HG03135 (cell line): ENCODE measurements around the gene LPP.

ENCODE experiments used
- ATAC-seq: cut with Tn5 transposase; IDR thresholded peaks from one replicate; pipeline ENCODE4 v1.9.1; 2021; ENCODE audit warnings: mild to moderate bottlenecking, moderate library complexity; ENCODE audit not compliant: unreplicated experiment

Gene LPP

DNA sequence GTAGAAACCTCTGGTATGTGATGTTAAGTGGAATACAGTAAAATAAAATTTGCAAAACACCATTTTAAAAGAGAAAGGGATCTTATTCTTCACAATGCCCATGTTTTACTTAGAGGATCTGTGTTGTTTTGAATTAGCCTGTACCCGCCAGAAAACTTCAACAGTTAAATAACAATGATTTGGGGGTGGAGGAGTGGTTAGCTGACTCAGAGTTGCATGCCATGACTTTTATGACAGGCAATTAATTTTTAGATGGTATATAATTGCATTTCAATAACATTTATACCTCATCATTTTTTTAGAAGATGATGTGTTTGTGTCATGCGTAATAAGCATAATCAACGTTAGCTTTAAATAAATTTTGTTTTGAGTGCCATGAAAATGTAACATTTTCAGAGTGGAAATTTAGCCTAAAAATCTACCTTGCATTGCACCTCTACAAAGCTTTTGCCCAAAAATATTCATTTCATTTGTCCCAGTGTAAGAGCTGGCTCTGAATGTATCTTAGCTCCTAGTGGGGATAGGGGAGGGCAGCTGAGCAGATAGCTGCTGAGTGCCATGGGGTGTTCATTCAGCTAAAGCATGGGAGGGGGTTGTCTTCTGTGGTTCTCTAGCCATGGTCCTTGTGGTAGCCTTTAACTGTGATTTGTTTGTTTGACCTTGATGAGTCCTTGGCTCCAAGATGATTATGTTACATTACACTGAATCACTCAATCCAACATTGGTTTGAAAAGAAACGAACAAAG is 379.8 kb downstream of the LPP start:
- ATAC-seq: no peak

DNA sequence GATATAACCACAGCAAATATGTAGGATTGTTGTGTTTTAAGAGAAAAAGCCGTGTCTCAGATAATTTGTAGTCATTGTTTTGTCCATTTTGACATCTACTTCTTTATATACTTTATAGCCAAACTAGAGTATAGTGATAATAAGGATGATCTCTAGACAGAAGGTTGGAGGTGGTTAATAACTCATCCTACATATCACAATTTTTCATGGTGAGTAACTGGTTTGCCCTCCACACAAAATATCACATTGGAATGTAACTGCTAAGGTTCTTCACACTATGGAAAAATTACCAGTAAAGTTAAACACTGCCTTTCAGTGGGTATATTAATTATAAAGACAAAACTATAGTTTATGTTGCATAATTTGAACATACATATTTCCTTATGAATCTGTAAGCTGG is 380.7 kb downstream of the LPP start:
- no peak for ATAC-seq

DNA sequence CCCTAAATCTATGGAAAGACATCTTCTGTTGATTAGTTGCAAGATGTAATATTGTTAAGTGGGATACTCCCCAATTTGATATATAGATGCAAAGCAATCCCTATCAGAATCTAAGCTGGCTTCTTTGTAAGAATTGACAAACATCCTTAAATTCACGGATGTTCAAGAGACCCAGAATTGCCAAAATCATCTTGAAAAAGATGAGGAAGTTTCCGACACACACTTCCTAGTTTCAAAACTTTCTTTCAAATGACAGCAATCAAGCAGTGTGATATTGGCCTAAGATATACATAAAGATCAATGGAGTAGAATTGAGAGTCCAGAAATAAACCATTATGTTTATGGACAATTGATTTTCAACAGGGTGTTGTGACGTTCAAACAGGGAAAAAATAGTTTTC is 383.6 kb downstream of the LPP start:
- no peak for ATAC-seq

DNA sequence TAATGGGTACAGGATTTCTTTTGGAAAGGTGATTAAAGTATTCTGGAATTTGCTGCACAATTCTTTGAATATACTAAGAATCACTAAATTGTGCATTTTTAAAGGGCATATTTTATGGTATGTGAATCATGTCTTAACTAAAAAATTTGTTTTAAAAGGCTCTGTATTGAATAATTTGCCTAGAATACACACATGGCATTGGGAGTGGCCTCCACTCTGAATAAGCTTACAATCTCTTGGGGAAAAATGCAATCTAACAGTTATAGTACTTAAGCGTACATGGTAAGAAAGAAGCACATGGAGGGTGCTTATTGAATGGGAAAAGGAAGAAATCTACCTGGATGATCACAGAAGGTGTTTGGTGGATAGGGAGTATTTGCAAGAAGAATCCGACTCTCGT is 385.1 kb downstream of the LPP start:
- ATAC-seq: no peak

DNA sequence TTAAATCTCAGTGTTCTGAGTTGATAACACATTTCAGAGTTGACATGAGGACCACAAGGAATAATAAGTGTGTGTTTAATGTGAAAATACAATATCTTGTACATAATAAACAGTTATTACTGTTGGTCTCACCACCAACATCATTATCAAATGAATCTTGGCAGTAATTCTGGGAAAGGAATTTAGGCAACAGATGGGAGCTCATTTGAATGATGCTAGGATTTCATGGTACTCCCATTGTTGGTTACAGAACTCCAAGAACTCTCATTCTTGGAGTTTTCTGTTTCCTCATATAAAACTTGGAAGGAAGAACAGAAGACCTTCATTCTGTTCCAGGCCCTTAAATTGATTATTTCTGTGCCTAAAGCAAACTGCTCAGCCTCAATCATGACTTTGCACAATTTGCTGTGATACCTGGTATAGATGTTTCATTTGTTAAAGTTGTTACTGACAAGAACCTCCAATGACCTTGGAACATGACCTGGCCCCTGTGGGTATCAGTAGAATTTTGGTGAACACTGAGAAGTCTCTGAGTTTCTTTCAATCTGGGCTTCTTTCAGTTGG is 385.8 kb downstream of the LPP start:
- no peak for ATAC-seq

DNA sequence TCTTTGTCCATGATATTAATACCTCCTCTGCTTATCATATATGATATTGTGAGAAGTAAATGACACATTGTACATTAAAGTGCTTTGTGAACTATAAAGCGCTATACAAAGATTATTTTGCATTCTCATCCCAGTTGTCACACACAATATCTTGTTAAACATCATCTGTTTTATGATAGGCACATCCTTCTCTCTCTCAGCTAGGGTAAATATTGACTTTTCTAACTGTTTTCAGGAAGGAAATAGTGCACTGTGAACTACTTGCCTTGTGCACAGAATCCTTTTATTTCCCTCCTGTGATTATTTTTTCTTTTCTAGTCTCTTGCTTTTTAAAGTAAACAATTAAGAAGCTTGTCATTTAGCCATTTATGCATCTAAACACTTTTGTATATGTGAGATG is 388.2 kb downstream of the LPP start:
- ATAC-seq: no peak

DNA sequence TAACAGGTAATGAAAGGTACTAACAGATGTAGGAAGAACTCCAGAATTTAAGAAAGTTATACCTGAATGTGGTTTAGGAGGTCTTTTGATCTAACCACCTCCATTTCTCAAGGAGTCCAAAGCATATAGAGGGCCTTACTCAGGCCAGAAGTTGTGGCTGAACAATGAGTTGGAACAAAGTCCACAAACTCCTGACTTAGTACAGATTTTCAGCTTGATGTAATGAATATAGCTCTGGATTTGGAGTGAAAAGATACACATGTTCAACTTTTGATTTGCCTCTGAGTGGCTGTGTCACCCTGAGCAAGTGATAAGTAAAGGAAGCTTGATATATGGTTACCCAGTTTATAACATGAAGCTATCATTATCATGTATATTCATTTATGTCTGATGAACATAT is 390.1 kb downstream of the LPP start:
- no peak for ATAC-seq

DNA sequence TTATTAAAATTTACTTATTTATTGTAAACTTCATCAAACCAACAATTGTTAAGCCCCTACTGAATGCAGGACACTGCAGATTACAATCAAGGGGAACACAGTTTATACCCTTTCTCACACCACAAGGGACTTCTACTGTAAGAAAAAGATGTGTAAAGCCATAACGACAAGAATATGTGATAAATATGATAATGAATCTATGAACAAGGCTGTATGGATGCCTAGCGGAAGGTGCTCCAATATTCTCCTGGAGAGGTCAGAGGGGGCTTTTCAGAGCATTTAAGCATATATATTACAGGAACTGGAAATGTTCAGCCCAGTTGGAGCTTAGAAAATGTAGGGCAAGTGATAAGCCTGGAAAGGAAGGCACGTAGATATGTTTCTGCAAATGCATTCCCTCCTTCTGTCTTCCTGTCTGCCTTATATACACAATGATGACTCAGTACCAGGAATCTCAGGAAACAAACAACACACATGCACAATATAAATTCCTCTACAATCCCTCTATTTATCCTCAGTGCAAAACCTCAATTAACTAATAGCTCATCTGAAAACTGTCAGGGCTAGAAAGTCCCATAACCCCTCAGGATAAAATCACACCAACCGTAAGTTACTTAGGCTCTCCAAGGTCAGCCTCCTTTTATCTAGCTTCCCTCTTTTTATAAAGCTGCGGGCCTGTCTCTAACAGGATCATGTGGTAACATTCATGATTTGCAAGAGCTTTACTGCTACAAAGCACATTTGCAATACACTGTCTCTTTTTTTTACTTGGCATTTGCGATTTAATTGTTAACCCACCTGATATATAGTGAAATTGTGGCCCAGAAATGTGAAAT is 393.1 kb downstream of the LPP start:
- no peak for ATAC-seq

DNA sequence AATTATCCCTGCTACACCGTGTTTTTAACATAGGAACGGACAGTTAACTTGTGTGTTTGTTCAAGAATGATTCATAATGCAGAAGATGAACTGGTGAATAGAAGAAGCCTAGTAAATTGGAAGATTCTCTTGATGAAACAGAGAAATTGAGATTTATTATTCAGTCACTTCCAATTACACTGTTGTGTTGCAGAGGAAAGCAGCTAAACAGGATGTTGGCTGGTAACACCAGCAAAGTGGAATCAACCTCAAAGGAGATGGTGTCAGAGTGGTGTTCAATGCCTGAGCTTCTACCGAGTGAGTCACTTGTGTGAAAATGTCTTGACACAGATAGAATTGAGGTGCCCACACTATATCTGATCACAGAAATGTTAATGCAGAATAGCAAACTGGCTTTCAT is 399.6 kb downstream of the LPP start:
- ATAC-seq: no peak

DNA sequence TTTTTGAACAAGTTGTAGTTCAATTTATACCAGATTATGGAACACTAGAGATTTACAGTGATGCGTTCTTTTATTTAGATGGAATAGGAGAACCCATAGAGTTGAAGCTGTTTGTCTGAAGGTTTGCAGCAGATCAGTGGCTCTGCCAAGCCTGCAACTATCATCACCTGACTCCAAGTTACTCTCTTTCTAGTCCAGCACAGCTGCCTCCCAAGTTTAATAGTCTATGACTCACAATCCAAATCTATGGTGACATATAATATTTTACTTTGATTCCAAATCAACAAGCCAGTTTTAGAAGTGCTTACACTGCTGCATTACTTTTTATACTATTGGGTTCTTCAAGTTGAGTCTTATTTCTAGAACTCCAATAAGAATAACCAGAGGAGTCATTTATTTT is 400.4 kb downstream of the LPP start:
- no peak for ATAC-seq

DNA sequence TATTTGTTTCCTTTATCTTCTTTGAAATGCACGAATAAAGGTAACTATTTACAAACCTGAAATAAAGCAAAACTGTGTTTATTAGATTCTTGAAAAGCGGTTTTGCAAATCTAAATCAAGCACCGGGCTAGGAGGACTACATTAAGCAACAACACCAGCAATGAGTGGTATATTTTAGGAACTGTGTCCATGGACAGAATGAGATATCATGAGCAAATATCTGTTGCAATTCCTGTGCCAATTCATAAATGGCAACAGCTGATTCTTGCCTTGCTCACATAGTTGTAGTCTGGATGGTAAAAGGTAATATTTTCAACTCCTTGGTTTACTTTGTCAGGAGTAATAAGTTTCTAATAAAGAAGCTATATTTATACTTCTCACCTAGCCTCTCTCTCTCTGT is 403.3 kb downstream of the LPP start:
- ATAC-seq: no peak

DNA sequence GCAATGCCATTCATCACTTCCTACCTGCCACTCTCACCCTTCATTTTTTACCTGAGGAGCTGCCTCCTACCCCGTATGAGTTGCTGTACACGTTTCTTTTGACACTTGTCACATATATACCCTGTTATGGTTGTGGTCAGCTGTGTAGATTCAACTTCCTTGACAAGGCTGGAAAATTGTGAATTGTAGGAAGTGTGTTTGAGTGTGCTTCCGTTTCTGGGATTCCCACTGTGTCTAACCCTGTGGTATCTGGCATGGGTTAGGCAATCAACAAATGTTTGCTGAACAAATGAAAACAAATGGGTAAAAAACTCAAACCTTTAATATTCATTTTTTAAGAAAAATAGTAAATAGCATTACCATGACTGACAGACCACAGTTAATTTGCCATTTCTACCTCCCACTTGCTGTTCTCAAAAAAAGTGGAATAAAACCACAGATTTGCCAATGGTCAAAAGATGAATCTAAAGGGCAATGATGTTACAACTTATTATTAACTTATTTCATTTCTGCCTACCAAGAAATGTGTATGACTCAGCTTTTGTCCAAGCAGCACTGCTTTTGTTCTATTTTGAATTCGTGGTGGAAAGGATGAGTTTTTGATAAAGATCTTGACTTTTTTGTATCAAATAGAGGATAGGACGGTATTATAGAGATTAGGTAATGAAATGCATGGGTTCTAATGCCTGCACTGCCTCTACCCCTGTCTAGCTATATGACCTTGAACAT is 404.6 kb downstream of the LPP start:
- no peak for ATAC-seq

DNA sequence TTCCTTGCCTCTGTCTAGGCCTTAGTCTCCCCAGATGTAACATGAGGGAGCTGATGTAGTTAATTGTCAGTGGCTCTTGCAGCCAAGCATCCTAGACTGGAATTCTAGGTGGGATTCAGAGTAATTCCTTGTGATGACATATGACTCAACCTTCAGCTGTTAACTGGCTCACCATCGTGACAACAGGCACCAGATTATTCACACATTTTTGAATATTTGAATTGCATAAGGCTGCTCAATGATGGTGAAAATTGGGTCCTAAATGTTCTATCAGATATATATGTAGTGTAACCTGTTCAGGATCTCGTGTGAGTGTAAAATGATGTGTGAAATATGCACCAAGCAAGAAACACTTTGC is 405.1 kb downstream of the LPP start:
- no peak for ATAC-seq

DNA sequence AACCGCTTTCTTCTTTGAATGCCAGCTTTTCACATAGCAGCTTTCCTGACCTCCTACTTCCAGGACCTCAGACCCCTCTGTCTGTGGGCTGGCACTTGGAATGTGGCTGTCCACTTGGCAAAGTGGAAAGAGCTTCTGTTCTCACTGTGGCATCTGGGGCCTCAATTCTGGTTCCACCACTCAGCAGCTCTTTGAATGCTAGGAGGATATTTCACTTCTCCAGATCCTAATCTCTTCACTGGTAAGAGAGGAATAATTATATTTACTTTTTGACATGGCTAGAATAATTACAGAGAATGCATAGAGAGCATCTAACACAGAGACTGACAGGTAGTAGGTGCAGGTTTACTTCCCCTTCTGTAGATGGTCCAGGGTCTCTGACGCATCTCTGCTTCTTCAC is 405.9 kb downstream of the LPP start:
- no peak for ATAC-seq

DNA sequence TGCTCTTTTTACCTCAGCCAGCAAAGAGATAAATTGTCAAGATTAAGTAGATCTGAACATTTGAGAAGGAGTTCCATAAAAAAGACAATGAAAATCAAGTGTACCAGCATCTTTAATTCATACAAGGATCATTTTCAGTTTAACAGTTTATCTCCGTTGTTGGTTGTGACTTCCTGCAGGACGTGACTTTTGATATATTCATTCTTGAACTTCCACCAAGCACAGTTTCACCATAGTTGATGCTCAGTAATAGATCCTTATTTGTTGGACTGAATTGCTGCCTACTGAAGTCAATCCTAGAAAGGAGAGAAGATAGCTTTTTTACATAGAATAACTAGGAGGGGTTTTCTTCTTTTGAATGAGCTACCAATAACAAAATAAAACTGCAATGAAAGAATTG is 408.2 kb downstream of the LPP start:
- ATAC-seq: no peak

DNA sequence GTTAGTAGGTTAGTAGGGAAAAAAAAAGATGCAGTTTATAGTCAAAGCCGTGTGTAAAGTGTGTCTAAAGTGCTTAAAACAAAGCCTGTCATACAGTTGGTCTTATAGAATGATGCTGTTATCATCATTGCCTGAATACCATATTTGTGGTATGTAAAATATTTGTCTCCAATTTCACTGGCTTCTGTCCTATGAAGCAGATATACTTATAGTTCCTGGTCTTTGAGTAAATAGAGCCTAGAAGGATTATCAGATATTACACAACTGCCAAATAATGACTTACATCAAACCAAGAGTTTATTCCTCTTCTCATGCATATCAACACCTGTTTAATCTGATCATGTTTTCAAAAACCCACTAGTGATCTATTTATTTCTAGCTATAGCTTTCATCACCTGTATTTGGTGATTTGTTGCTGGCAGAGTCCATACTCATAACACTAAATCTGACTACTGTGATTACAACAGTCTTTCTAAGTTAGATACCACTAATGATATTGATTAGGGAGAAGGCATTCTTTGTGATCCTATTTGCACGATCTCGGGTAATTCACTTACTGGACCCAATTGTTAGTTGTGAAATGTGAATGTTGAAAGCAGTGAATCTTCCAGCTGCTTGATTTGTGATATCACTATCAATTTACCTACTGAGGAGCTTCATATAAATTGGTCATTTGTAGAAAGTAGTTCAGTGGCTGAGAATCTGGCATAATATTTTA is 413.7 kb downstream of the LPP start:
- ATAC-seq: no peak

DNA sequence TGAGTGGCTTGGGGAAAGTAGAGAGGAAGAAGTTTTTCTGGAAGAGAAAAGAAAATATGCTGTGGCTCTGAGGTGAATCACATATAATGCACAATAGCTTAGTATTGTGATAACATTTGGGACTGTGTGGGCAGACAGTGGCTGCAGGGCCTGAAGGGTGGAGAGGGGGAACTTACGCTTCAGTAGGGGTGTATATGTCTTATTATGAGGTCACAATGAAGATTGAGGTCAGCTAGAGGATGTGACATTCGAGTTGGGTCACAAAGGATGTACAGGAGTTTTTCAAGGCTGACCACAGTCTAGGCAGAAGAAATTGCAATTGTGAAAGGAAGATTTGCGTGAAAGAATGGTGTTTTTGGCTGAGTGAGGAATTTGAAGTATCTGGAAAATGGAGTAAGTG is 414.8 kb downstream of the LPP start:
- no peak for ATAC-seq

DNA sequence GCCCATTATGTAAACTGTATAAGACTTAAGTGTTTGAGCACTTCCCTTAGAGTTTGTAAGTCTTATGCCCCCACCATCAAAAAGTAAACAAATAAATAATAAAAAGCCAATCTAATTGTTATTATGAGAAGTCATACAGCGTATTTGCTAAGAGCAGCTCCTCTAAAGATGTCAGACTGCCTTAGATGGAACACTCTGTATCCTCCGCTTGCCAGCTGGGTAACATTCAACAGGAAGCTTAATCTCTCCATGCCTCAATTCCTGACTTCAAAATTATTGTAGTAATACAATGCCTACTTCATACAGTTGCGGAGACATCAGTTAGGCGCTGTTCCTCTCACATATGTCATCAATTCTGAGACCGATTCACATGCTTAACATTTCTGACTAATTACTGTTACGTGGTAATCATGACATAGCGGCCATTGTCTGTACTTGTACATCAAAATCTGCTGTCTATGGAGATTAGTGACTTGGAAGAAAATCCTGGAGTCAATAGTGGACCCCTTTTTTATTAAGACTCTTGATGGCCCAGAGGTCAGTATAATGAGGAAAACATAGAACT is 417.7 kb downstream of the LPP start:
- no peak for ATAC-seq

DNA sequence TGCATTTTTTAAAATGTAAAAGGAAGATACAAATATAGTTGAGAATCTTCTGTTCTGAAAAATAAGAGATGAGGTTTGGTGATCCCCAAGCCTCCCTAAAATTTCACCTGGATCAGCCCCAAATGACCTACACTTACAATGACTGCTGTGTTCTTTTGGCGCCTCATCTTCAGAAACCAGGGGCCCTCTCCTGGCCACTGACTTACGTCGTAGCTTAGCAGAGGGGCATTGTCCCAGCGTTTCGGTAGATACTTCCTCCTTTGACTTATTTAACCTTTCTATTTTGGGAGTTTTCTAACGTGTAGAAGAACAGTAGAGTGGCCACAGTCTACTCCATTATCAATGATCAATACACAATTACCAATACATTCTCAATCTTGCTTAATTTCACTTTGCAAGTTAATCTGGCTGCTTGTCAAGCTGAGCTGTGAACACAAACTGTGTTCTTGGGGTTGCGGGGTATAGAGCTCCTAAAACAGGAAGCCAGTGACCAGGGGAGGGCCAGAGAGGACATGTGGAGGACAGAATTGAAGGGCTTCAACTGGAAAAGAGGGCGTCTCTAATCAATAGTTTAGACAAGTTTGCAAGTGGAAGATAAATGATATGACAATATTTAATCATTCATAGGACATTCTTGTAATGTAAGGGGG is 419.5 kb downstream of the LPP start:
- ATAC-seq: no peak

DNA sequence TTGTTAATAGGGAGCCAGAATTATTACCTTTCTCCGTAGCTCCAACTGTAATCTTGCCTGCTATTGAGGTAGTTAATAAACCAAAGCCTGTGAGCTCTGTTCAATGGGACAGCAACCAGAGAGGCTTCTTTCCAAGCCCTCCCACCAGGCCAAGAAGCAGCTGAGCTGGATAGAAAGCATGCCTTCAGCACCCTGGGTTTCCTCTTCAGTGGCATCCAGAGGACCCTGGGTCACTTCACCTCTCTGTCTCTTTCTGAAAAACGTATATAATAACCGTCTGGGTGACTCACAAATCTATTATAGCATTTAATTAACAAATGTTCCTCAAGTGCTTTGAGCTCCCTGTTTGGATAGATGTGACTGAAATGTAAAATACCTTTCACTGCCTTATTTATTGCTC is 420.0 kb downstream of the LPP start:
- ATAC-seq: no peak
